OCI-LY7 (cell line): ENCODE results near the gene RPS19.

Experiments used
- EZH2phosphoT487 ChIP-seq: fragments of 200-600 bp; sonication (generic); IDR thresholded peaks from 2 replicates; pipeline ENCODE4 v1.6.1; 2018; ENCODE audit warnings: low read depth, borderline replicate concordance, mild to moderate bottlenecking, mixed run types, antibody characterized with exemption, low read length, moderate library complexity, mixed read lengths
- TF ChIP-seq, protein P1 (sequence below): fragments of 200-600 bp; sonication (generic); conservative IDR thresholded peaks from 2 replicates; pipeline ENCODE4 v1.5.1; 2014; ENCODE audit warnings: mild to moderate bottlenecking, antibody characterized with exemption, low read length, moderate library complexity, mixed read lengths

DNA sequence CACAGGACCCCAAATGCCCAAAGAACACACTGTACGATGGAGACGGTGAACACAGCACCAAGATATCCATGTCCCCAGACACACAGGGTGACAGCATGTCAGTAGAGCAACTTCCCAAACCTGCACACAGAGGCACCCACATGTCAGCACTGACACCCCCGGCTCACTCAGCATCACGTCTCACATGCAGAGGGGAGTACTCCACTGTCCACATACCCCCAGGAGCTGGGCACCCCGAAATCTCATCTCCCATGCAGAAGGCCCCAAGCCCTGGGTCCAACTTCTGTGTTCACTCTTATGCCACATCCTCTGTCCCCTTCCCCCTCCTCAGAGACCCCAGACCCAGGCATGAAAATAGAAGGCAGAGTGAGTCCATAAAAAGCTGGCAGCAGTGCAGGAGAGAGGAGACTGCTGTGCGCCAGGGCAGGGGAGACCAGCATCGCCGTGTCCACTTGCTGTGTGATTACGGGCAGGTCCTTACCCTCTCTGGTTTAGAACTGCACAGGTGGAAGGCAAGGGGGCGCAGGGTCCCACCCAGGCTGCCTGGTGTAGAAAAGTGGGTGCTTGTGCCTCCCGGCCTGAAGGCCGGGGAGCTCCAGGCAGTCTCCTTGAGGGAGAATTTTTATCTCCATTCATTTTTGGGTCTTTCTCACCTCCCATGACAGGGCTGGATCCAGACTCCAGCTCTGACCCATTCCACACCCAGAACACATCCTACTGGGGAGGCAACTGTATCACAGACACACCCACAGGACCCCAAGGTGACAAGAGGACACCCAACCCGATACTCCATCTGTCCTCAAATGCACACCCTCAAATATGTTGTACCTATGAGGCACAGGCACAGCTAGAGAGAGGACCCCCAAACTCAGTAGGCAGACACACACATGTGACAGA lies 51.2 kb downstream of the RPS19 start:
- TF ChIP-seq, protein P1, sequence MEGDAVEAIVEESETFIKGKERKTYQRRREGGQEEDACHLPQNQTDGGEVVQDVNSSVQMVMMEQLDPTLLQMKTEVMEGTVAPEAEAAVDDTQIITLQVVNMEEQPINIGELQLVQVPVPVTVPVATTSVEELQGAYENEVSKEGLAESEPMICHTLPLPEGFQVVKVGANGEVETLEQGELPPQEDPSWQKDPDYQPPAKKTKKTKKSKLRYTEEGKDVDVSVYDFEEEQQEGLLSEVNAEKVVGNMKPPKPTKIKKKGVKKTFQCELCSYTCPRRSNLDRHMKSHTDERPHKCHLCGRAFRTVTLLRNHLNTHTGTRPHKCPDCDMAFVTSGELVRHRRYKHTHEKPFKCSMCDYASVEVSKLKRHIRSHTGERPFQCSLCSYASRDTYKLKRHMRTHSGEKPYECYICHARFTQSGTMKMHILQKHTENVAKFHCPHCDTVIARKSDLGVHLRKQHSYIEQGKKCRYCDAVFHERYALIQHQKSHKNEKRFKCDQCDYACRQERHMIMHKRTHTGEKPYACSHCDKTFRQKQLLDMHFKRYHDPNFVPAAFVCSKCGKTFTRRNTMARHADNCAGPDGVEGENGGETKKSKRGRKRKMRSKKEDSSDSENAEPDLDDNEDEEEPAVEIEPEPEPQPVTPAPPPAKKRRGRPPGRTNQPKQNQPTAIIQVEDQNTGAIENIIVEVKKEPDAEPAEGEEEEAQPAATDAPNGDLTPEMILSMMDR = no peak
- TF ChIP-seq EZH2phosphoT487 = no peak
